NCI-H82 treated with DMSO at 0.1 percent for 48 hours (cell line): ENCODE measurements around the gene SUPT3H.

ENCODE experiments used
- DNase-seq: peaks from one replicate; lab custom pipeline; 2025; ENCODE audit not compliant: unreplicated experiment; lab: John Stamatoyannopoulos, UW

Gene SUPT3H

GRCh38 chr6:45129051-45129450 is 248.7 kb downstream of the SUPT3H start:
- DNase-seq: no peak

GRCh38 chr6:45127185-45127584 is 250.5 kb downstream of the SUPT3H start:
- no peak for DNase-seq

GRCh38 chr6:45126033-45126432 is 251.7 kb downstream of the SUPT3H start:
- no peak for DNase-seq

- no peak for DNase-seq
These were observed 254.7 kb downstream of the SUPT3H start for GRCh38 chr6:45123023-45123422.

GRCh38 chr6:45118754-45119153 is 259.0 kb downstream of the SUPT3H start:
- DNase-seq: no peak

- no peak for DNase-seq
These were observed 260.9 kb downstream of the SUPT3H start for GRCh38 chr6:45116714-45117410.

GRCh38 chr6:45115696-45116095 is 262.0 kb downstream of the SUPT3H start:
- no peak for DNase-seq

- DNase-seq: peak; percentile 37
These were observed 265.0 kb downstream of the SUPT3H start for GRCh38 chr6:45112711-45113110.

- DNase-seq: no peak
These were observed 268.2 kb downstream of the SUPT3H start for GRCh38 chr6:45109551-45109950.

GRCh38 chr6:45105170-45105820 is 272.4 kb downstream of the SUPT3H start:
- DNase-seq: no peak

GRCh38 chr6:45104429-45104828 is 273.3 kb downstream of the SUPT3H start:
- no peak for DNase-seq

- no peak for DNase-seq
These were observed 279.5 kb downstream of the SUPT3H start for GRCh38 chr6:45098256-45098655.

- DNase-seq: no peak
These were observed 282.9 kb downstream of the SUPT3H start for GRCh38 chr6:45094831-45095230.

- no peak for DNase-seq
These were observed 285.6 kb downstream of the SUPT3H start for GRCh38 chr6:45092135-45092534.

GRCh38 chr6:45086360-45087084 is 291.2 kb downstream of the SUPT3H start:
- DNase-seq: no peak

- DNase-seq: no peak
These were observed 293.5 kb downstream of the SUPT3H start for GRCh38 chr6:45084257-45084656.

- DNase-seq: no peak
These were observed 295.6 kb downstream of the SUPT3H start for GRCh38 chr6:45082091-45082490.

- no peak for DNase-seq
These were observed 296.1 kb downstream of the SUPT3H start for GRCh38 chr6:45081634-45082033.

GRCh38 chr6:45078432-45078831 is 299.3 kb downstream of the SUPT3H start:
- DNase-seq: no peak

GRCh38 chr6:45076217-45076930 is 301.4 kb downstream of the SUPT3H start:
- no peak for DNase-seq

- no peak for DNase-seq
These were observed 302.5 kb downstream of the SUPT3H start for GRCh38 chr6:45075246-45075645.
